ENCODE data around the gene GLRX2.

GLRX2 gene

DNA sequence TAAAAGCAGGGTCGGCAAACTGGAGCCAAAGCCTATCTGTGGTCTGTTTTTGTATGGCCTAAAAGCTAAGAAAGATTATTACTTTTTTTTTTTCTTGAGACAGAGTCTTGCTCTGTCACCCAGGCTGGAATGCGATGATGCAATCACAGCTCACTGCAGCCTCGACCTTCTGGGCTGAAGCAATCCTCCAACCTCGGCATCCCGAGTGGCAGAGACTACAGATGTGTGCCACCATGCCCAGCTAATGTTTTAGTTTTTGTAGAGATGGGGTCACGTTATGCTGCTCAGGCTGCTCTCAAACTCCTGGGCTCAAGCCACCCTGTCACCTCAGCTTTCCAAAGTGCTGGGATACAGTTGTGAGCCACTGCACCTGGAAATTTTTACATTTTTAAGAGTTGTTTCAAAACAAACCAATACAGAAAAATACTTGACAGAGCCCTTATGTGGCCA, 6.5 kb upstream of the GLRX2 start:
- no peak for DNase-seq (ENCODE audit: low read depth in 2 of 2)

DNA sequence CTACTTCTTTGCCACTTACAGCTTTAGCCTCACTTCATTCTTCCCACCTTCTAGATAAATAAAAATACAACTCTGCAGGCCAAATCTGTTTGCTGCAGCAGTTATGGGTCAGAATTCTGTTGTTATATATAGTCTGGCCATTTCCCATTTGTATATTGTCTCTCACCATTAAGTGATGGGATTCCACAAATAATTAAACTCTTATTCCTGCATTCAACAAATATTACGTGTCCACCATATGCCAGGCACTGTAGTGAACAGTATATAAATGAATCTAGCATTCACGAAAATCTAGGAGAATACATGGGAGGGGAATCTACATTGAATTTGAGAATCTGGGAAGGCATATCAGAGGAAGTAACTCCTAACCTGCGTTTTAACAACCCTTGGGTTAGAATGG, 5.7 kb upstream of the GLRX2 start:
- no peak for DNase-seq (ENCODE audit: low read depth in 2 of 2)

DNA sequence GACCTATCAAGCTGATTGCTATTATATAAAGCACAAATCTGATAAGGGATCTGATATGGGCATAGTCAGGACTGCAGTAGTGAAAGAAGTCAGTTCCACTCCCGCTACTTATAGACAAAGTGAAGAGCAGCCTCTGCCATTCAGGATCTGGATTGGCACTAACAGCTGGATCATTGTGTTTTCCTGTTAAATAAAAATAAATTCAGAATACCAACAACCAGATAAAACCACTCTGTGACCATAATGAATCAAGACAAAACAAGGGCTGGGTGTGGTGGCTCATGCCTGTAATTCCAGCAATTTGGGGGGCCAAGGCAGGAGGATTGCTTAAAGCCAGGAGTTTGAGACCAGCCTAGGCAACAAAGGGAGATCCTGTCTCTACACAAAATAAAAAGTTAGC, 5.0 kb upstream of the GLRX2 start:
- DNase-seq (ENCODE audit: low read depth in 2 of 2) = no peak

DNA sequence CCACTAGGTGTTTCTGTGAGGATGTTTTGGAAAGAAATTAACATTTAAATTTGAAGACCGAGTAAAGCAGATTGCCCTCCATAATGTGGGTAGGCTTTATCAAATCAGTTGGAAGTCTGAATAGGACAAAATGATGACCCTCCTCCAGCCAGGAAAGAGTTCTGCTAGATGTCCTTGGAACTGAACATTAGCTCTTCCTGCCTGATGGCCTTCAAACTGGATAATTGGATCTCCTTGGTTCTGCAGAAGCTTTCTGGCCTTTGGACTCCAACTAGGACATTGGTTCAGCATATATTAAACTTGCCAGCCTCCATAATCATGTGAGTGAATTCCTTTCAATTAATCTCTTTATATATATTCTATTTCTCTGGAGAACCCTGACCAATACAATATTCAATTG, 4.4 kb upstream of the GLRX2 start:
- no peak for DNase-seq (ENCODE audit: low read depth in 2 of 2)

DNA sequence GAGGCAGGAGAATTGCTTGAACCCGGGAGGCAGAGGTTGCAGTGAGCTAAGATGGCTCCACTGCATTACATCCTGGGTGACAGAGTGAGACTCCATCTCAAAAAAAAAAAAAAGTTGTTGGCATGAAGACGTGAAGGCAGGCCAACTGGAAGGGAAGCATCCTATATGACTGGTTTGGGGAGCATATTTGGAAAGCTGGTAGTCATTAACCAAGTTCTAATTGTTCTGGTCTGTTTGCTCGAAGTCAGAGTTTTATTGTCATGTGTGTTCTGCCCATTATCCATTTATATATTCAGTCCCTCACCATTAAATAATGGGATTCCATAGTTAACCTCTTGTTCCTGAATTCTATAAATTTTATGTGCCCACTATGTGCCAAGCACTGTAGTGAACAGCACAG, 3.3 kb upstream of the GLRX2 start:
- DNase-seq (ENCODE audit: low read depth in 2 of 2) = no peak

DNA sequence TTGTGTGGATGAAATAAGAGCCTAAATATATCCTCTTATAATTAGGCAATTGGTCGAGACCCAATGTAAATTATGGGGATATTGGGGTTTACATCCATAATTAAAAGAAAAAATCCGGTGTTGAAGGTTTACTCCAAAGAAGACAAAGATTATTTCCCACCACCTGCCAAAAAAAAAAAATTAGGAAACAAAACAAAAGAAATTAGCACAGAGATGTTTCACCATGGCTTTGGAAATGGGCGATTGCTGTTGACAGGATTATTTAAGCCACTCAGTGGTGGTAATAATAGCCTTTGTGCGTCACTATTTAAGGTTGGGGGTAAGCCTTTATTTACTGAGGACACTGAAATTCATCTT, 585 bp upstream of the GLRX2 start:
- no peak for DNase-seq (ENCODE audit: low read depth in 2 of 2)

DNA sequence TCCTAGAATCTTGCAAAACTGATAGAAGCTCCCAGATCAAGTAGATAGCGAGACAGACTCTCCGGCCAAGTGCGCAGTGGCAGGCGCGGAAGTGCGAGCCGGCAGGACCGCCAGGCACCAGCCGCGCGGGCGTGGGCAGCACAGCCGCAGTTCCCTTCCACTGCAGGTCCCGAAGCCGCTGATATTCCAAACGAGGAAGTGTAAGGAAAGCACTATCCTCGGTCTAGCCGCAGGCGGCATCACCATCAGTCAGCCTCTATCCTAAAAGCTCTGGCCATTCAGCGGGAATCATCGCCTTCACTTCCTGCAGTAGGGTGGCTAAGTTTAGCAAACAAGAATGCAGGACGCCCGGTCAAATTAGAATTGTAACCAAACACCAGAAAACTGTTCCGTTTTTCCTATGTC, 710 bp downstream of the GLRX2 start:
- no peak for DNase-seq (ENCODE audit: low read depth in 2 of 2)

DNA sequence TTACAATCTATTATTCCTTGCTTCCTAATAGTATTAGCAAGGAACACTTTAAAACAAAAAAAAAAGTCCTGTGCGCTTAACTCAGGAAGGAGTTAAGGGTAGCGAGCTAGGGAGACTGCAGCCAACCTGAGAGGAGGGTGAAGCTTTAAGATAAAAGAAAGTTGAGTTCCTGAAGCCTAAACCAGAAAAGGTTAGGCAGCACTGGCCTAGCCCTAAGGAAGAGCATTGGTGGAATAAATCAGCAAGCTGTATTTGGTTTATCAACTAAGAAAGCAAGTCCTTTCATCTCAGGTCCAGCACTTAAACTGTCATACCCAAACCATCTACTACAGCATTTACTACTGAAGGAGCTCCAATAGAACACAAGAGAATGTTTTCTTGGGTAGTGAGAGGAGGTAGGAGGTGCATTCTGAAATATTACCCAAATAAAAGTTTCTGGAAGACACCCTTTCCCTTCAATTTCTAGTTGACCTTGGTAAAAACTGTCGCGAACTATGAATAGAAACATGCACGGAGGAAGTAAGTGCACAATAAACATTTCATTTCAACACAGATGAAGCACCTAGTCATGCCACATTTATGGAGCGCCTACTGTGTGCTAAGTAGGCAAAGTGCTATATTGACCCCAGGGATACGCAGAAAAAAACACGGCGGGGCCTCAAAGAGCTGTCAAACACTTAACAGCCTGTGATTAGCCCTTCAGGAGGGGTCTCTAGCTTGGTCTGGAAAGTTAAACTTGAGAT, 1.3 kb downstream of the GLRX2 start:
- no peak for DNase-seq (ENCODE audit: low read depth in 2 of 2)

DNA sequence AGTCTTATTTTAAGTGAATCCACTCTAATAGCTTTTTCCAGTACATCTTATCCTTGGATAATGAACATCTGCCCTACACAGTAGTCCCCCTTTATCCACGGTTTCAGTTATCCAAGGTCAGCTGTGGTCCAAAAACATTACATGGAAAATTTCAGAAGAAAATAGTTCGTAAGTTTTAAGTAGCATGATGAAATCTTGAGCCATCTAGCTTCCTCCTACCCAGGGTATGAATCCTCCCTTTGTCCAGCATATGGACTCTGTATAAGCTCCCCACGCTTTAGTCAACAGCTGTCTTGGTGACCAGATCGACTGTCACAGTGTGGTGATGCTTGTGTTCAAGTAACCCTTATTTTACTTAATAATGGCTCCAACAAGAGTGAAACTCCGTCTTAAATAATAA, 2.6 kb downstream of the GLRX2 start:
- DNase-seq (ENCODE audit: low read depth in 2 of 2) = no peak

DNA sequence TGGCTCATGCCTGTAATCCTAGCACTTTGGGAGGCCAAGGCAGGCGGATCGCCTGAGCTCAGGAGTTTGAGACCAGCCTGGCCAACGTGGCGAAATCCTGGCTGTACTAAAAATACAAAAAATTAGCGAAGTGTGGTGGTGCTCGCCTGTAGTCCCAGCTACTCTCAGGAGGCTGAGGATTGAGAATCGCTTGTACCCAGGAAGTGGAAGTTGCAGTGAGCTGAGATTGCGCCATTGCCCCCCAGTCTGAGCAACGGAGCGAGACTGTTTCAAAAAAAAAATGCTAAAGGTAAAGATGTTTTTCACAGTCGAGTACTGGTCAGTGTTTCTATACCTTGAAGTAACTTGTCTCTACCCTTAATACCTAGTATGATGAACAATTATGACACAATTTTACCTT, 11.1 kb downstream of the GLRX2 start:
- DNase-seq (ENCODE audit: low read depth in 2 of 2) = no peak

DNA sequence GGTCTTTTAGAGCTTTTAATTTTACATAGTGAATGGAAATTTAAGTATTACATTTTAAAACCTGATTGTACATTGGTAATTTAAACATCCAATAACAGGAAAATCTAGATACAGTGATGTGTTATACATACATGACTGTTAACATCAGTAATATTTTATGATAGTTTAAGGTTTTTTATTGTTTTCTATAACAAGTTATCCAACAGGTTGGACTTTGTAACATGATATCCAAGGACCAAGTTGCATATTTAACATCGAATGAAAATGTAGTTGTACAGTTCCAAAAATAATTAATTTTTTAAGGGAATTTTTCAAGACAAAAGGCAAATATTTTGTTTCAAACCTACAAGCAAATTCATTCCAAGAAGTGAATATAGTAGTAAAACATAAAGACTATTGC, 14.3 kb downstream of the GLRX2 start:
- DNase-seq (ENCODE audit: low read depth in 2 of 2) = no peak

DNA sequence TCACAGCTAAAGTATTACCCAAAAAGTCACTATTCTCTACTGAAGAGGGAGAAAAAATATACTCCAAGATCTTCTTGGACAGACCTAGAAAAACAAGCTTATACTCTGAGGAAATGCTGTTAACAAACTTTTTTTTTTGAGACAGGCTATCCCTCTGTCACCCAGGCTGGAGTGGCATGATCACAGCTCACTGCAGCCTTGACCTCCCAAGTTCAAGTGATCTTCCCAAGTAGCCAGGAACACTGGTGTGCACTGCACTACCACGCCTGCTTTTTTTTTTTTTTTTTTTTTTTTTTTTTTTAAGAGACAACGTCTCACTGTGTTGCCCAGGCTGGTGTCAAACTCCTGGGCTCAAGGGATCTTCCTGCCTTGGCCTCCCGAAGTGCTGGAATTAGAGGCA, 17.3 kb downstream of the GLRX2 start:
- DNase-seq (ENCODE audit: low read depth in 2 of 2) = no peak

DNA sequence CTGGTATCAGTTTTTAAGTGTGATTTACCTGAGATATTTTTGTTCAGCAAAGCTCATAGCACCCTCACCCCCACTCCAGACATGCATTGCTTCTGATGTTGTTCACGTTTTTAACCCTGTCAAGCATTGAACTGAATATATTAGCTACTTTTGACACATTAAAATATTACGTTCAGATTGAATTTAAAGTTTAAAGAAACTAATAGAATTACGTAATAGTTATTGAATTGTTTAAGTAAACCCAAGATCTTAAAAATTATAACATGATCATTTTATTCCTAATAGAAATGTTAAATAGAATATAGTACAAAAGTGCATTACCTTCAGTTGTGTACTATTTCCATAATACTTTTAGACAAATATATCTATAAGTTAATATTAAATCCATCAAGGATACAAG, 18.9 kb downstream of the GLRX2 start:
- no peak for DNase-seq (ENCODE audit: low read depth in 2 of 2)

DNA sequence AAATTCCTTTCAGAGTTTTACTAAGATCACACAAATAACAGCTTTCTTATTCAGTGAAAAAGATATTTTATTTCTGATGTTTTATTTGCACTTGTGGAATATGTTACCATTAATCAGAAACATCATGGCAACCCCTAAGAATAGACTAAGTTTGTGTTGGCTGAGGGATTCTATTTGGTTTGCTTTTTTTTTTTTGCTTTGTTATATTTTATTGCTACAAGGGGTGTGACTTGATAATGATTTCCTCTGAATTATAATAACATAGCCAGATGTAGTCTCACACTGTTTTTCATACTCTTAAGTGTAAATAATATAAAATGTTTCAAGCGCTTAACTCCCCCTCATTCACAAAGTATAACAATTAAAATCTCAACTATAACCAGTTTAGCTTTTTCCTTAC, 20.0 kb downstream of the GLRX2 start:
- DNase-seq (ENCODE audit: low read depth in 2 of 2) = no peak

DNA sequence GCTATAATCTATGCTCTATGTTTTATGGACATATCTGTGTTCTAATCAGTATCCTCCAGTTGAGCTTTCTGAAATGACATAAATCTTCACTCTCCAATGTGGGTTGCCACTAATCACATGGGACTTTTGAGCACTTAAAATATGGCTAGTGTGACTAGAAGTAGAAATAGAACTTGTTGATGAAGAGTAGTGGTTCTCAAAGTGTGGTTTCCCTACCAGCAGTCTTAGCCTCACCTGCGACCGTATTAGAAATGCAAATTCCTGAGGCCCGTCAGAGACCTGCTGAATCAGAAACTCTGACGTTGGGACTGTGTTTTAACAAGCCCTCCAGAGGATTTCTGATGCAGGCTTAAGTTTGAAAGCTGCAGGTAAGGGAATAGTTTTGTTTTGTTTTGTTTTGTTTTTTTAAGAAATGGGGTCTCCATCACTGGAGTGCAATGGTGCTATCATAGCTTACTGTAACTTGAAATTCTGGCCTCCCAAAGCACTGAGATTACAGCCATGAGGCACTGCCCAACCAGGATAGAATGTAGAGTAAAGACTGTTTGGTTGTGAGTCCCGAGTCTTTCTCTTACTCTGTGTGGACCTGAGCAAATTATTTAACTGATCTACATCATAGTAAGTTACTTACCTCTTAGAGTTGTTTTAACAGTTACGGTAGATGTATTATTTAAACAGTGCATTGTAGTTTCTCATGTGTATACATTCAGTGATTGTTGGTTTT, 21.7 kb downstream of the GLRX2 start:
- no peak for DNase-seq (ENCODE audit: low read depth in 2 of 2)

DNA sequence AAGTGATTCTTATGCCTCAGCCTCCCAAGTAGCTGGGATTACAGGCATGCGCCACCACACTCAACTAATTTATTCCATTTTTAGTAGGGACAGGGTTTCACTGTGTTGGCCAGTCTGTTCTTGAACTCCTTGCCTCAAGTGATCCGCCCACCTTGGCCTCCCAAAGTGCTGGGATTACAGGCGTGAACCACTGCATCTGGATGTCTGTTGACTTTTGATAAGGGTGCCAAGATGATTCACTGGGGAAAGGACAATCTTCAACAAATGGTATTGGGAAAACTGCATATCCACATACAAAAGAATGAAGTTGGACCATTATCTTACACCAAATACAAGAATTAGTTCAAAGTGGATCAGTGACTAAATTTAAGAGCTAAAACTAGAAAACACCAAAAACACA, 26.0 kb downstream of the GLRX2 start:
- DNase-seq (ENCODE audit: low read depth in 2 of 2) = no peak

DNA sequence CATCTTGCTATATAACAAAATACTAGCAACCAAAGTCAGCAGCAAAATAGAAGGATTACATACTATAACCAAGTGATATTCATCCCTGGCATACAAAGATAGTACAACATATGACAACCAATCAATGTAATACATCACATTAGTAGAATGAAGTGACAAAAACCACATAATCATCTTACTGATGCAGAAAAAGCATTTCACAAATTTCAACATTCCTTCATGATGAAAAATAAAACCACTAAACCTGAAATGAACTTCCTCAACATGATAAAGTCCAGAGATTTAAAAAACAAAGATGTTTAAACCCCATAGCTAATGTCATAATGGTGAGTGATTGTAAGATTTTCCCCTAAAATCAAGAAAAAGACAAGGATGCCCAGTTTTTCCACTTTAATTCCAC, 27.2 kb downstream of the GLRX2 start:
- DNase-seq (ENCODE audit: low read depth in 2 of 2) = no peak

DNA sequence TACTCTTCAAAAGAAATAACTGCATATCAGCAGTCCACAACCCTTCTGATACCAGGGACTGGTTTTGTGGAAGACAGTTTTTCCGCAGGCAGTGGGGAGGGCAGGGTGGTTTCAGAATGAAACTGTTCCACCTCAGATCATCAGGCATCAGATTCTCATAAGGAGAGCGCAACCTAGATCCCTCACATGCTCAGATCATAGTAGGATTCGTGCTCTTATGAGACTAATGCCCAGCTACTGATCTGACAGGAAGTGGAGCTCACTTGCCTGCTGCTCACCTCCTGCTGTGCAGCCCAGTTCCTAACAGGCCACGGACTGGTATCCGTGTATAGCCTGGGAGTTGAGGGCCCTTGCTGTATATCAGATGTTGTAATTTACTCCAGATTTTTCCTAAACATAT, 34.3 kb downstream of the GLRX2 start:
- DNase-seq (ENCODE audit: low read depth in 2 of 2) = no peak

DNA sequence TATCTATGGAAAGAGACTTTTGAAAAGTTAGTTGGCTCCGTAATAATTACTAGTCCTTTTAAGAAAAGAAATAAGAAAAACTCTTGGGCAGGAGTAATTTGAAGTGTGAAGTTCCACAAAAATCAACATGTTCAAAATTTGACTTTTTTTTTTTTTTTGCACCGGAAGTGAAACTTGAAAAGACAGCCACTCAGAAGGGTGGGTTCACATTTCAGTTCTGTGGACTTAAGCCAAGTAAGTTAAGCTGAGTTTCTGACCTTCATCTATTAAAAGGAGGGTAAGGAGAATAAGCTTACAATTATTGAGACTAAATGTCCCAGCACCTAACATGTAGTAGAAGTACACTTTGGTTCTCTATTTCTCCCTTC, 34.8 kb downstream of the GLRX2 start:
- DNase-seq (ENCODE audit: low read depth in 2 of 2) = no peak

DNA sequence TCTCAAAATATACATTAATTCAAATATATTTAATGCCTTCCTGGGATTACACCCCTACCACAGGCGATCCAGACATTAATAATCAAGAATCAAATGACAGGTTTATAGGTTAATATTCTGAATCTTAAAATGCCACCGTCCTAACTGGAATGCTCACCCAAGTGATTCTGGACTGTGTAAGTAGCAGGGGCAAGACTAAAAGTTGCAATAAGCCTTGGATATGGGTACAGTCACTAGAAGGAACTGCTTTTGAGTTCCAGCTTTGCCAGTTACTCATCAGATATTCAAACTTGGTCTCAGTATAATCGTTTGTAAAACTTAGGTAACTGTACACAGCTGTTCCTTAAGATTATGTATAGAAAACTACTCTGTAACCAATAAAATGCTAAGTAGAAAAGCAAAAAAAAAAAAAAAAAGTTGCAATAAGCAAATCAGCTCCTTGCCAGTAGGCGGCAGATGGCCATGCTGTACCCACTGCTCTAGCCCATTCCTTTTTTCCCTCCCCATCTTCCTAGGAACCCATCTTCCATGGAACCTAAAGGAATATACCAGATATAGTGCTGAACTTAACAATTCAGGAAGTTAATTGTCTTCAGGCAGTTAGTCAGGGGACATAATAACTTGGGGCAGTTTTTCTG, 35.3 kb downstream of the GLRX2 start:
- no peak for DNase-seq (ENCODE audit: low read depth in 2 of 2)

DNA sequence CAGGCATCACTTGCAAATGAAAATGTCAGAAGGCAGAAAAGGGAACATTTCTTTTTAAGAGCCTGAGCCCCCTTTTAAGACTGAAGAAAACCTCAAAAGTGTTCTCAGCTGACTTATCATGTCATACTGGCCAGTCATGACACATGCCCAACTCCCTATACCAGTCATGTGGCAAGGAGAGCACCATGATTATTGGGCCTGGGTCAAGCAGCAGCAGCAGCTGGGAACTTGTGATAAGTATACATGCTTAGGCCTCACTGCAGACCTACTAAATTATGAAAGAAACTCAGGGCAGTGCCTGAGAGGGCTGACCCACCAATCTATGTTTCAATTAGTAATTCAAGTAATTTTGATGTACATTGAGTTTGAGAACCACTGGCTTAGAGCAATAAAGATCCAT, 37.2 kb downstream of the GLRX2 start:
- DNase-seq (ENCODE audit: low read depth in 2 of 2) = no peak

DNA sequence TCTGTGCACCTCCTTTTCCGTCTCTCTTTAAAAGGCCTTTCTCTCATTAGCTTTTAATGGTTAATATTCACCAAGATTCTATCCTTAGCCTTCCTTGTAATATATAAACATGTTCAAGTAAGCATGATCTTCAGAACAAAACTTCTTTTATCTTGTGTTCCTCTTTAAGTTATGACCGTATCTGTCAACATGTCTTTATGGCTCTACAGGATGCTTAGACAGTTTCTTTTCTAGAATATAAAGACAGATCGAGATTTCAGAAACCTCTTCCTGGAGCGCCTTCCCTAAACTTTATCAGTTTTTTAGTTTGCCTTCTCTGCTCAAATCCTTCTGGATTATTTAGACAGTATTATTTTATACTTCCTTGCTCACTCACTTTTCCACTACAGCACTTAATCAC, 38.6 kb downstream of the GLRX2 start:
- no peak for DNase-seq (ENCODE audit: low read depth in 2 of 2)

DNA sequence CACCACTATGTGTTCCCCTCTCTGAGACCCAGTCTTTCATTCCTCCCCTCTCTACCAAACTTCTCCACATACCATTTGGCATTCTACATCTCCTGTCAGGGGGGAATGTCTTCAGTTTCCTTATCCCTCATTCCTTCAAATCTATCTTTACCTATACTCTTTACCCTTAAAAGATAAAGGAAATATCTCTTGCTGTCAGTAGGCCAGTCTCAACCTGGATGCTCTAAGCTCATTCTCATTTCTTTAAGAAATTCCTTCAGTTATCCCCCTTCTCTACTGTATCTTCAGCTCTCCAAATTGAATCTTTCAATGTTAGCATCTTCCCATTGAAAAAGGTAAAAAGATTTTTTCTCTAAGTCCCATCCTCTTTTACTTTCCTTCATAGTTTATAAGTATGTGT, 39.3 kb downstream of the GLRX2 start:
- DNase-seq (ENCODE audit: low read depth in 2 of 2) = no peak
